Measurements from ENCODE around the gene PRKD1. TPM values are rescaled to one million over a fixed set of nuclear protein-coding genes. Genes with fewer than 3 reads are reported as not detected.

The PRKD1 gene
- polyA plus RNA-seq, 1 of the 3 experiments (the other 2 are of a cell fraction), result 0.07 TPM

DNA sequence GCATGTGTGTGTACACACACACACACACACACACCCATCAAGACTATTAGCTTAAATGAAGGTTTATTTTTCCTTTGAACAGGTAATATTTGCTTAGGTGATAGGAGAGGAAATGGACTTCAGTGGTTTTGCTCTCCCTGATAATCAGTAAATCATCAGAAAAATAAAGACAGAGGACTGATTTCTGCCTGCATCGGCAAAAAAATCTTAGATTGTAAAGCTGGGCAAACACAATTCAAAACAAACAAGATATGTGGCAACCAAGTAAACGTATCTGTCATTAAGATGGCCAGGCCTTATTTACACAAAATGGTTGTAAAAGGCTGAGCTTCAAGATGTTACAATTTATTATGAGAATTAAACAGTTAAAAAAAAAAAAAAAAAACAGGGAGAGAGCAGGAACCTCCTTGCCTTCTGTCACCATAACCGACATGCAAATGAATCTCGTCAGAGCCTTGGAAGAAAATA, 31.3 kb downstream of the PRKD1 start:
- Histone ChIP-seq H4K20me1 (ENCODE audit: insufficient read depth) (no peaks in the 10 kb centered on the region), H3K4me3 (ENCODE audit: low read depth in 2 of 2, low read length in 1 of 2) (no peak overlapping the region), H3K27me3 (ENCODE audit: insufficient read depth) (peaks cover 9% of the 10 kb centered on the region; the same call in 1 of the 2 replicates), H3K27ac (ENCODE audit: low read depth in 2 of 2, low read length in 1 of 2) (no peak overlapping the region), H3K9ac (no peak overlapping the region), H3F3A (replicated peaks; ENCODE audit: insufficient read depth) (peaks cover 3% of the 10 kb centered on the region), H3K9me3 (no peaks in the 10 kb centered on the region), H3K79me2 (ENCODE audit: insufficient read depth) (no peaks in the 10 kb centered on the region), H3K36me3 (replicated peaks in 1 of 2; ENCODE audit: control insufficient read depth in 1 of 2, insufficient read depth in 2 of 2, low read length in 1 of 2) (no peaks in the 10 kb centered on the region), H3K9me2 (no peaks in the 10 kb centered on the region), H3K4me1 (ENCODE audit: control insufficient read depth in 1 of 2, insufficient read depth in 2 of 2, low read depth in 1 of 2, low read length in 1 of 2) (no peaks in the 10 kb centered on the region), H3K4me2 (no peak overlapping the region), H2AFZ (ENCODE audit: low read depth) (no peak overlapping the region)
- CTCF ChIA-PET, result no interaction called here
- POLR2A ChIA-PET, result no interaction called here
- TF ChIP-seq, protein P1, sequence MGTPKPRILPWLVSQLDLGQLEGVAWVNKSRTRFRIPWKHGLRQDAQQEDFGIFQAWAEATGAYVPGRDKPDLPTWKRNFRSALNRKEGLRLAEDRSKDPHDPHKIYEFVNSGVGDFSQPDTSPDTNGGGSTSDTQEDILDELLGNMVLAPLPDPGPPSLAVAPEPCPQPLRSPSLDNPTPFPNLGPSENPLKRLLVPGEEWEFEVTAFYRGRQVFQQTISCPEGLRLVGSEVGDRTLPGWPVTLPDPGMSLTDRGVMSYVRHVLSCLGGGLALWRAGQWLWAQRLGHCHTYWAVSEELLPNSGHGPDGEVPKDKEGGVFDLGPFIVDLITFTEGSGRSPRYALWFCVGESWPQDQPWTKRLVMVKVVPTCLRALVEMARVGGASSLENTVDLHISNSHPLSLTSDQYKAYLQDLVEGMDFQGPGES (IDR thresholded peaks at IDR 0.05; ENCODE audit: low read depth, low read length), result no peak
- TF ChIP-seq NRF1 (IDR thresholded peaks at IDR 0.05; ENCODE audit: low read depth, low read length) (no peak), RFX5 (IDR thresholded peaks at IDR 0.05; ENCODE audit: low read length) (no peak), GABPA (IDR thresholded peaks at IDR 0.05; ENCODE audit: low read depth) (no peak), EZH2phosphoT487 (IDR thresholded peaks at IDR 0.05; ENCODE audit: borderline replicate concordance, low read depth) (no peak), RXRA (IDR thresholded peaks at IDR 0.05; ENCODE audit: borderline replicate concordance, low read depth) (no peak), FOSL2 (IDR thresholded peaks at IDR 0.05; ENCODE audit: borderline replicate concordance, low read depth) (no peak), ELF1 (IDR thresholded peaks at IDR 0.05) (no peak), SMC3 (IDR thresholded peaks at IDR 0.05; ENCODE audit: low read depth, low read length) (no peak), NFIC (IDR thresholded peaks at IDR 0.05; ENCODE audit: borderline replicate concordance) (no peak), MEF2A (IDR thresholded peaks at IDR 0.05; ENCODE audit: borderline replicate concordance, low read depth) (no peak), POLR2AphosphoS5 (IDR thresholded peaks at IDR 0.05; ENCODE audit: low read depth, low read length) (no peak), YY1 (IDR thresholded peaks at IDR 0.05; ENCODE audit: low read depth) (no peak), TAF1 (IDR thresholded peaks at IDR 0.05; ENCODE audit: borderline replicate concordance, low read depth, low read length) (no peak)
- TF ChIP-seq, protein P2, sequence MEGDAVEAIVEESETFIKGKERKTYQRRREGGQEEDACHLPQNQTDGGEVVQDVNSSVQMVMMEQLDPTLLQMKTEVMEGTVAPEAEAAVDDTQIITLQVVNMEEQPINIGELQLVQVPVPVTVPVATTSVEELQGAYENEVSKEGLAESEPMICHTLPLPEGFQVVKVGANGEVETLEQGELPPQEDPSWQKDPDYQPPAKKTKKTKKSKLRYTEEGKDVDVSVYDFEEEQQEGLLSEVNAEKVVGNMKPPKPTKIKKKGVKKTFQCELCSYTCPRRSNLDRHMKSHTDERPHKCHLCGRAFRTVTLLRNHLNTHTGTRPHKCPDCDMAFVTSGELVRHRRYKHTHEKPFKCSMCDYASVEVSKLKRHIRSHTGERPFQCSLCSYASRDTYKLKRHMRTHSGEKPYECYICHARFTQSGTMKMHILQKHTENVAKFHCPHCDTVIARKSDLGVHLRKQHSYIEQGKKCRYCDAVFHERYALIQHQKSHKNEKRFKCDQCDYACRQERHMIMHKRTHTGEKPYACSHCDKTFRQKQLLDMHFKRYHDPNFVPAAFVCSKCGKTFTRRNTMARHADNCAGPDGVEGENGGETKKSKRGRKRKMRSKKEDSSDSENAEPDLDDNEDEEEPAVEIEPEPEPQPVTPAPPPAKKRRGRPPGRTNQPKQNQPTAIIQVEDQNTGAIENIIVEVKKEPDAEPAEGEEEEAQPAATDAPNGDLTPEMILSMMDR (IDR thresholded peaks at IDR 0.05), result no peak
- TF ChIP-seq, protein P3, sequence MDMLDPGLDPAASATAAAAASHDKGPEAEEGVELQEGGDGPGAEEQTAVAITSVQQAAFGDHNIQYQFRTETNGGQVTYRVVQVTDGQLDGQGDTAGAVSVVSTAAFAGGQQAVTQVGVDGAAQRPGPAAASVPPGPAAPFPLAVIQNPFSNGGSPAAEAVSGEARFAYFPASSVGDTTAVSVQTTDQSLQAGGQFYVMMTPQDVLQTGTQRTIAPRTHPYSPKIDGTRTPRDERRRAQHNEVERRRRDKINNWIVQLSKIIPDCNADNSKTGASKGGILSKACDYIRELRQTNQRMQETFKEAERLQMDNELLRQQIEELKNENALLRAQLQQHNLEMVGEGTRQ (IDR thresholded peaks at IDR 0.05; ENCODE audit: borderline replicate concordance, low read depth, low read length), result no peak
- TF ChIP-seq, protein P4, sequence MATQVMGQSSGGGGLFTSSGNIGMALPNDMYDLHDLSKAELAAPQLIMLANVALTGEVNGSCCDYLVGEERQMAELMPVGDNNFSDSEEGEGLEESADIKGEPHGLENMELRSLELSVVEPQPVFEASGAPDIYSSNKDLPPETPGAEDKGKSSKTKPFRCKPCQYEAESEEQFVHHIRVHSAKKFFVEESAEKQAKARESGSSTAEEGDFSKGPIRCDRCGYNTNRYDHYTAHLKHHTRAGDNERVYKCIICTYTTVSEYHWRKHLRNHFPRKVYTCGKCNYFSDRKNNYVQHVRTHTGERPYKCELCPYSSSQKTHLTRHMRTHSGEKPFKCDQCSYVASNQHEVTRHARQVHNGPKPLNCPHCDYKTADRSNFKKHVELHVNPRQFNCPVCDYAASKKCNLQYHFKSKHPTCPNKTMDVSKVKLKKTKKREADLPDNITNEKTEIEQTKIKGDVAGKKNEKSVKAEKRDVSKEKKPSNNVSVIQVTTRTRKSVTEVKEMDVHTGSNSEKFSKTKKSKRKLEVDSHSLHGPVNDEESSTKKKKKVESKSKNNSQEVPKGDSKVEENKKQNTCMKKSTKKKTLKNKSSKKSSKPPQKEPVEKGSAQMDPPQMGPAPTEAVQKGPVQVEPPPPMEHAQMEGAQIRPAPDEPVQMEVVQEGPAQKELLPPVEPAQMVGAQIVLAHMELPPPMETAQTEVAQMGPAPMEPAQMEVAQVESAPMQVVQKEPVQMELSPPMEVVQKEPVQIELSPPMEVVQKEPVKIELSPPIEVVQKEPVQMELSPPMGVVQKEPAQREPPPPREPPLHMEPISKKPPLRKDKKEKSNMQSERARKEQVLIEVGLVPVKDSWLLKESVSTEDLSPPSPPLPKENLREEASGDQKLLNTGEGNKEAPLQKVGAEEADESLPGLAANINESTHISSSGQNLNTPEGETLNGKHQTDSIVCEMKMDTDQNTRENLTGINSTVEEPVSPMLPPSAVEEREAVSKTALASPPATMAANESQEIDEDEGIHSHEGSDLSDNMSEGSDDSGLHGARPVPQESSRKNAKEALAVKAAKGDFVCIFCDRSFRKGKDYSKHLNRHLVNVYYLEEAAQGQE (IDR thresholded peaks at IDR 0.05; ENCODE audit: low read depth, low read length), result no peak
- WGBS (ENCODE audit: low lambda C conversion rate), result 9% methylated on average over 4 of the region's 4 CpGs
- DNase-seq, result no peak

Measured in SK-N-SH (cell line).